Large intestine (tissue), 12 donors: ENCODE results near the gene FBXL2. TPM values are rescaled to one million over a fixed set of nuclear protein-coding genes. Genes with fewer than 3 reads are reported as not detected.

Experiments
- DNase-seq, 2 donors: peaks; one replicate each; pipeline versions ENCODE4 v3.0.0 to v3.0.0-alpha.2; 2013
- H3K27ac ChIP-seq: one replicate; pipeline ENCODE4 v1.5.1; 2013; ENCODE audit warnings: low read length
- H3K27me3 ChIP-seq: 2 replicates; pipeline ENCODE4 v1.6.1; 2013; ENCODE audit warnings: low read length; ENCODE audit not compliant: control insufficient read depth, insufficient read depth
- H3K36me3 ChIP-seq: 2 replicates; pipeline ENCODE4 v1.6.1; 2013; ENCODE audit warnings: low read length; ENCODE audit not compliant: control insufficient read depth, insufficient read depth
- H3K4me1 ChIP-seq: one replicate; pipeline ENCODE4 v1.6.1; 2013; ENCODE audit warnings: low read length; ENCODE audit not compliant: control insufficient read depth, insufficient read depth
- H3K4me3 ChIP-seq: one replicate; pipeline ENCODE4 v1.5.1; 2013; ENCODE audit warnings: low read length
- H3K9me3 ChIP-seq: one replicate; pipeline ENCODE4 v1.6.1; 2013; ENCODE audit warnings: mild to moderate bottlenecking, low read depth, low read length, moderate library complexity; ENCODE audit not compliant: control insufficient read depth
- WGBS: methylation state at CpG from one replicate; pipeline ENCODE4 v1.1.5; 2013; ENCODE audit warnings: low lambda C conversion rate; ENCODE audit not compliant: insufficient coverage; 5-methylcytosine and 5-hydroxymethylcytosine counted together
- long read RNA-seq, 11 donors: transcript quantifications; one replicate each; lab custom pipeline, GENCODE V29; 2026
- polyA plus RNA-seq: library from polyadenylated mRNA; unstranded; fragments of 120-200 nt; gene quantifications from one replicate; pipeline ENCODE4 v1.2.1, GENCODE V29; 2013

Gene FBXL2
- polyA plus RNA-seq = 27.7 TPM
- long read RNA-seq, donor 1, partial matches to known transcripts = 0 of 2 reads
- long read RNA-seq, donor 1, other reads (novel, unspliced or antisense) = 0 of 2 reads
- long read RNA-seq, donor 2, partial matches to known transcripts = 0 of 2 reads
- long read RNA-seq, donor 2, other reads (novel, unspliced or antisense) = 0 of 2 reads
- long read RNA-seq, donor 3 = 0 reads
- long read RNA-seq, donor 4 = 0 reads
- long read RNA-seq, donor 5, partial matches to known transcripts = 0 of 4 reads
- long read RNA-seq, donor 5, other reads (novel, unspliced or antisense) = 0 of 4 reads
- long read RNA-seq, donor 6, partial matches to known transcripts = 6 of 10 reads
- long read RNA-seq, donor 6, other reads (novel, unspliced or antisense) = 0 of 10 reads
- long read RNA-seq, donor 7, partial matches to known transcripts = 0 of 4 reads
- long read RNA-seq, donor 7, other reads (novel, unspliced or antisense) = 0 of 4 reads
- long read RNA-seq, donor 8, partial matches to known transcripts = 23 of 28 reads
- long read RNA-seq, donor 8, other reads (novel, unspliced or antisense) = 0 of 28 reads
- long read RNA-seq, donor 9, partial matches to known transcripts = 0 of 2 reads
- long read RNA-seq, donor 9, other reads (novel, unspliced or antisense) = 0 of 2 reads
- long read RNA-seq, donor 10, partial matches to known transcripts = 20 of 31 reads
- long read RNA-seq, donor 10, other reads (novel, unspliced or antisense) = 6 of 31 reads
- long read RNA-seq, donor 11, partial matches to known transcripts = 0 of 5 reads
- long read RNA-seq, donor 11, other reads (novel, unspliced or antisense) = 0 of 5 reads

GRCh38 chr3:33277193-33277882 lies at the start of gene FBXL2:
TSS of gene FBXL2 (plus strand) at chr3:33277442. CDS start at chr3:33277513, 71 bp downstream.
- WGBS = 0% methylated on average over 2 of the region's 63 CpGs
- Histone ChIP-seq H3K9me3 (no peaks in the 10 kb centered on the region), H3K4me1 (no peaks in the 10 kb centered on the region), H3K27me3 (no peaks in the 10 kb centered on the region), H3K4me3 (peak within 1 kb of the TSS; percentile 77), H3K36me3 (no peaks in the 10 kb centered on the region), H3K27ac (peak within 1 kb of the TSS; percentile 84)
- peak; percentile 79 to 89 for DNase-seq

GRCh38 chr3:33229066-33229465 lies 48.2 kb upstream of the FBXL2 start:
- no peaks in the 10 kb centered on the region for H3K4me1 ChIP-seq
- H3K4me3 ChIP-seq = no peak overlapping the region
- WGBS = 40% methylated on average over 1 of the region's 3 CpGs
- no peaks in the 10 kb centered on the region for H3K9me3 ChIP-seq
- peaks cover 9% of the 10 kb centered on the region for H3K27me3 ChIP-seq
- no peak for DNase-seq
- H3K36me3 ChIP-seq = no peaks in the 10 kb centered on the region
- H3K27ac ChIP-seq = no peak overlapping the region

- Histone ChIP-seq H3K36me3 (no peaks in the 10 kb centered on the region), H3K9me3 (no peaks in the 10 kb centered on the region), H3K27me3 (peaks cover 9% of the 10 kb centered on the region), H3K27ac (no peak overlapping the region), H3K4me1 (no peaks in the 10 kb centered on the region), H3K4me3 (no peak overlapping the region)
- 38% methylated on average over 1 of the region's 5 CpGs for WGBS
- no peak for DNase-seq
Observed at GRCh38 chr3:33229947-33230346, 47.3 kb upstream of the FBXL2 start.

GRCh38 chr3:33231756-33232465 lies 45.3 kb upstream of the FBXL2 start:
- no peak overlapping the region for H3K27ac ChIP-seq
- no peak for DNase-seq
- H3K27me3 ChIP-seq = peaks cover 12% of the 10 kb centered on the region
- no peak overlapping the region for H3K4me3 ChIP-seq
- H3K4me1 ChIP-seq = no peaks in the 10 kb centered on the region
- no peaks in the 10 kb centered on the region for H3K36me3 ChIP-seq
- WGBS = no CpG with 5 or more reads among the region's 5 CpGs
- no peaks in the 10 kb centered on the region for H3K9me3 ChIP-seq

GRCh38 chr3:33233884-33234283 lies 43.4 kb upstream of the FBXL2 start:
- no CpG with 5 or more reads among the region's 1 CpG for WGBS
- DNase-seq = no peak

DNA sequence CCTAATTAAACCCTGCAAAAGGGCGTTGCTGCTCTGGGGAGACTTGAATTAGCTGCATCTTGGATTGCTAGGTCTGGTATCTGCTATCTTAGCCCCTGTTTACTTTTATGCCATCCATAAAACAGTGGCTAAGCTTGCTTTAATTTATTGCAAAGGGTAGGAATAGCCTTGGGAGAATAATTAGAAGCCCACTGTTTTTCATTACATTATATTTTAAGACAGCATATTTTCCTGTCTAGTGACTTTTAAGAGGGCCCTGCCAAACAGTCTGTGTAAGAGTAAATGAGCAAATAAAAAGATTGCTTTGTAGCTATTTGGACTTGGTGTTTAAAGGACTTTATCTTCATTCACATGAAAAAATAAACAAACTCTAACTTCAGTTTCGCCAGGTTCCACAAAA lies 41.2 kb upstream of the FBXL2 start:
- H3K4me3 ChIP-seq = no peak overlapping the region
- H3K27me3 ChIP-seq = peaks cover 12% of the 10 kb centered on the region
- peaks cover 2% of the 10 kb centered on the region for H3K9me3 ChIP-seq
- no peak for DNase-seq
- no peaks in the 10 kb centered on the region for H3K36me3 ChIP-seq
- no peaks in the 10 kb centered on the region for H3K4me1 ChIP-seq
- no CpG with 5 or more reads among the region's 2 CpGs for WGBS
- no peak overlapping the region for H3K27ac ChIP-seq

More at GRCh38 chr3:33233884-33234283, 43.4 kb upstream of the FBXL2 start:
- Histone ChIP-seq H3K4me1 (no peaks in the 10 kb centered on the region), H3K27ac (no peak overlapping the region), H3K4me3 (no peak overlapping the region), H3K9me3 (no peaks in the 10 kb centered on the region), H3K36me3 (no peaks in the 10 kb centered on the region), H3K27me3 (peaks cover 12% of the 10 kb centered on the region)

GRCh38 chr3:33237439-33237838 lies 39.8 kb upstream of the FBXL2 start:
- Histone ChIP-seq H3K4me1 (no peaks in the 10 kb centered on the region), H3K36me3 (no peaks in the 10 kb centered on the region), H3K27me3 (peaks cover 3% of the 10 kb centered on the region), H3K27ac (no peak overlapping the region), H3K4me3 (no peak overlapping the region), H3K9me3 (peaks cover 2% of the 10 kb centered on the region)
- no peak for DNase-seq
- WGBS = no CpG with 5 or more reads among the region's 4 CpGs

GRCh38 chr3:33238923-33239322 lies 38.3 kb upstream of the FBXL2 start:
- WGBS = 100% methylated on average over 1 of the region's 1 CpG
- no peak for DNase-seq
- Histone ChIP-seq H3K27ac (no peak overlapping the region), H3K4me3 (no peak overlapping the region), H3K4me1 (no peaks in the 10 kb centered on the region), H3K9me3 (peaks cover 2% of the 10 kb centered on the region), H3K27me3 (peaks cover 5% of the 10 kb centered on the region), H3K36me3 (no peaks in the 10 kb centered on the region)

DNA sequence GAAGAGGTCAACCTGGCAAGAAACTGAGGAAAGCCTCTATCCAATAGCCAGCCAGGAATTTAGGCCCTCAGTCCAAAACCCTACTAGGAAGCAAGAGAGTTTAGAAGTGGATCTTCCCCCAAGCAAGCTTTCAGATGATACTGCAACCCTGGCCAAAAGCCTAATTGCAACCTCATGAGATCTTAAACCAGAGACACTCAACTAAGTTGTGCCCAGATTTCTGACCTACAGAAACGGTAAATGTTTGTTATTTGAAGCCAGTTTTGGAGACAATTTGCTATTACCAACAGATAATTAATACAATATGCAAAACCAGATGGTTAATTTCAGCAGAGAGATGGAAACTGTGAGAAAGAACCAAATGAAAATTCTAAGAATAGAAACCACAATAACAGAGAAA lies 37.0 kb upstream of the FBXL2 start:
- no peaks in the 10 kb centered on the region for H3K36me3 ChIP-seq
- H3K27me3 ChIP-seq = peaks cover 5% of the 10 kb centered on the region
- peaks cover 2% of the 10 kb centered on the region for H3K9me3 ChIP-seq
- WGBS = 60% methylated on average over 1 of the region's 1 CpG
- H3K27ac ChIP-seq = no peak overlapping the region
- no peak overlapping the region for H3K4me3 ChIP-seq
- no peaks in the 10 kb centered on the region for H3K4me1 ChIP-seq
- no peak for DNase-seq

DNA sequence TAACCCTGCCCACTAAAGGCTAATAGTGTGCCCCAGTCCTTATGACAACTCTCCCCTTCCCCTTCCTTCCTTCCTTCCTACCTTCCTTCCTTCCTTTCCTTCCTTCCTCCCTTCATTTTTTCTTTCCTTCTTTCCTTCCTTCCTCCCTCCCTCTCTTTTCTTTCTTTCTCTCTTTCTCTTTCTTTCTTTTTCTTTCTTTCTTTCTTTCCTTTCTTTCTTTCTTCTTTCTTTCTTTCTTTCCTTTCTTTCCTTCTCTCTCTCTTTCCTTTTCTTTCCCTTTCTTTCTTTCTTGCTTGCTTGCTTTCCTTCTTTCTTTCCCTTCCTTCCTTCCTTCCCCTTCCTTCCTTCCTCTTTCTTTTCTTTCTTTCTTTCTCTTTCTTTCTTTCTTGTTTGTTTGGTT lies 30.5 kb upstream of the FBXL2 start:
- Histone ChIP-seq H3K4me3 (no peak overlapping the region), H3K27ac (no peak overlapping the region), H3K27me3 (peaks cover 2% of the 10 kb centered on the region), H3K4me1 (no peaks in the 10 kb centered on the region), H3K36me3 (no peaks in the 10 kb centered on the region), H3K9me3 (no peaks in the 10 kb centered on the region)
- no peak for DNase-seq
